ENCODE measurements around the gene KCNH4.
A peak's percentile ranks its signal among the peaks of the same experiment; 100 is the strongest.

KCNH4 gene

GRCh38 chr17:42201458-42201772, 20.5 kb upstream of the KCNH4 start:
- Mint-ChIP-seq H3K36me3 (peaks cover 44% of the 10 kb centered on the region), H3K27ac (peak overlapping the region; percentile 42)

DNA sequence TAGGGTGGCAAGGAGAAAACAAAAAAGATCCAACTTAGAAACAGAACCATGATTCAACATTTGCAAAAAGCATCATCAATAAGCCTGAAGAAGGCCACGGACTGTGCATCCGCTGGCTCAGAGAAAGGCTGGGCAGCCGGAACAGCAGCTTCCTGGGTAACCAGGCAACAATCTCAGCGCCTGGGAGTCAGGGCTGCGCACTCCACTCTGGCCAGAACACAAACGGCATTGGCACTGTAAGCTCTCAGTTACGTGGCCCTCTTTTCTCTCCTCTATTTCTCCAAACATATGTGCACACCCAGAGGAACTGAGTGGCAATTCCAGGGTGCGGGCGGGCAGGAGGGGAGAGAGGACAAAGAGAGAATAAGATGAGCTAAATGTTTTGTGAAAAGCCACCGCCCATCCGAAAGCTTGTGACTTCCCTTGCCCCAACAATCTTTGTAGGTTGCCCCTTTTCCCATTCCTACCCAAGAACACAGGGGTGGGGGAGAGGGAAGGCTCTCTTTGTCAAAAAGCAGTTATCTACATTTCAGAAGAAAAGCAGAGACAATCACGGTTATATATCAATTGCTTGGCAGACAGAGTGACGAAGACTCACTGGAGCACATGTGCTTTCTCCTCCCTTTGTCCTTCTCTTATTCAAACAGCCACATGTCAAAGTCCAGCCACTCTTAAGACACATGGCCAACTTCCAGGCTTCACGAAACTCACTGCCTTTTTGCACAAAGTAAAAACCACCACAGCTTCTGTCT, 19.9 kb upstream of the KCNH4 start:
- Mint-ChIP-seq H3K4me1 (peaks cover 21% of the 10 kb centered on the region), H3K27me3 (no peaks in the 10 kb centered on the region), H3K9me3 (no peaks in the 10 kb centered on the region), H3K27ac (peak overlapping the region; percentile 87), H3K36me3 (peaks cover 38% of the 10 kb centered on the region), H3K4me3 (no peak overlapping the region)
- ATAC-seq = no peak

More at GRCh38 chr17:42201458-42201772, 20.5 kb upstream of the KCNH4 start:
- peaks cover 21% of the 10 kb centered on the region for H3K4me1 Mint-ChIP-seq
- ATAC-seq = no peak
- H3K4me3 Mint-ChIP-seq = no peak overlapping the region
- H3K27me3 Mint-ChIP-seq = no peaks in the 10 kb centered on the region
- no peaks in the 10 kb centered on the region for H3K9me3 Mint-ChIP-seq

DNA sequence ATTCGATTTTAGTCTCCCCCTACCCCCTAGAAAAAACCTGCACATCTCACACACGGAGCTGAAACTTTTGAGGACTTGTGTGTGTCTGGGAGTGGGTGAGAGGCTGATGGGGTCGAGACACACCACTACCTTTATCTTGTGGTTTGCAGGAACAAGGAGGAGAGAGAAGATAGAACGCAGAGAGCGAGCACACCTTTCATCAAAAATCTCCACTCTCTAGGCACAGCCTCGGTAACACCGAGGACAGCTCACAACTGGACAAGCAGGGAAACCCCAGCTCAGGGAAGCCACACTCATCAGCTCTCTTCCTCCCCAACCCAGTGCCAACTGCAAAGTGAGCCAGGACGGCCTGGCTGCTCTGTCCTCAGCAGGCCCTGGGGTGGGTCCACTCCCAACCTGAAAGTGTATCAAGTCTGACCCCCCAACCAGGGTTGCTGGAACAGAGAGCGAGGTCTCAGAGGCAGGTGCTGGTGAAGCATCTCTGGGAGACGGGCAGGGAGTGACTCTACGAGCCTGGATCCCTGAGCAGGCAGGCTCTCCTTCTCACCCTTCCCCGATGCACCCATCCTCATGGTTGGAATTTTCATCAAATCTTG, 18.6 kb upstream of the KCNH4 start:
- Mint-ChIP-seq H3K9me3 (no peaks in the 10 kb centered on the region), H3K27ac (peak overlapping the region; percentile 87)
- peak; percentile 38 for ATAC-seq

DNA sequence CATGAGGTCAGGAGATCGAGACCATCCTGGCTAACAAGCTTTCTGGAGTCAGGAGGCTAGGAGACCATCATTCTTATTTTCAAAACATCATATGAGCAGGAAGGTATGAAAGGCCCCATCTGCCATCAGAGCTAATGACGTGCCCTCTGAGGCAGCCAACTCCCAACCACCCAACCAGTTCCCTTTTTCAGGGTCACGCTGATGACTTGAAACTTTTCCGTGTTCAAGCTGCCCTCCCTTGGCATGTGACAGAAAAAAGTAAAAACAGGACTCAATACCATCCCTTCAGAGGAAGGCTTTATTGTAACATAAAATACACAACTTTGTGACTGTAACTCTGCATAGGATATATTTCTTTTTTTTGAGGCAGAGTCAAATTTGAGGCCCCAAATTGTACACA, 18.0 kb upstream of the KCNH4 start:
- H3K36me3 Mint-ChIP-seq = peaks cover 26% of the 10 kb centered on the region
- ATAC-seq = peak; percentile 85
- no peaks in the 10 kb centered on the region for H3K9me3 Mint-ChIP-seq
- no peak overlapping the region for H3K4me3 Mint-ChIP-seq
- peak overlapping the region; percentile 87 for H3K27ac Mint-ChIP-seq
- H3K27me3 Mint-ChIP-seq = no peaks in the 10 kb centered on the region
- H3K4me1 Mint-ChIP-seq = peaks cover 29% of the 10 kb centered on the region

More for the DNA sequence above, 18.6 kb upstream of the KCNH4 start:
- H3K4me3 Mint-ChIP-seq = no peak overlapping the region
- H3K36me3 Mint-ChIP-seq = peaks cover 30% of the 10 kb centered on the region
- no peaks in the 10 kb centered on the region for H3K27me3 Mint-ChIP-seq
- peaks cover 23% of the 10 kb centered on the region for H3K4me1 Mint-ChIP-seq

DNA sequence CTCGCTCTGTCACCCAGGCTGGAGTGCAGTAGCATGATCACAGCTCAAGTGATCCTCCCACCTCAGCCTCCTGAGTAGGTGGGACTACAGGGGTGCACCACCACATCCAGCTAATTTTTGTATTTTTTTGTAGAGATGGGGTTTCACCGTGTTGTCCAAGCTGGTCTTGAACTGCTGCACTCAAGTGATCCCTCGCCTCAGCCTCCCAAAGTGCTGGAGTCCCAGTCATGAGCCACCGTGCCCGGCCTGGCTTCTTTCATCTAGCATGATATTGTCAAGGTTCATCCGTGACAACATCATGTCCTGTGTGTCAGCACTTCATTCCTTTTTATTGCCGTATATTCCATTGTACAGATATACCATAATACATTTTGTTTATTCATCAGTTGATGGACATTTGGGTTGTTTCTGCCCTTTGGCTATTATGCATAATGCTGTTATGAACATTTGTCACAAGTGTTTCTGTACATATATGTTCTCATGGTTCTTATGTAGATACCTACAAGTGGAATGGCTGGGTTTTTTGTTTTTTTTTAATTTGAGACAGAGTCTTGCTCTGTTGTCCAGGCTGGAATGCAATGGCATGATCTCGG, 16.7 kb upstream of the KCNH4 start:
- no peaks in the 10 kb centered on the region for H3K27me3 Mint-ChIP-seq
- H3K4me1 Mint-ChIP-seq = peaks cover 42% of the 10 kb centered on the region
- H3K9me3 Mint-ChIP-seq = no peaks in the 10 kb centered on the region
- H3K4me3 Mint-ChIP-seq = no peak overlapping the region
- no peak overlapping the region for H3K27ac Mint-ChIP-seq
- peaks cover 15% of the 10 kb centered on the region for H3K36me3 Mint-ChIP-seq
- no peak for ATAC-seq

DNA sequence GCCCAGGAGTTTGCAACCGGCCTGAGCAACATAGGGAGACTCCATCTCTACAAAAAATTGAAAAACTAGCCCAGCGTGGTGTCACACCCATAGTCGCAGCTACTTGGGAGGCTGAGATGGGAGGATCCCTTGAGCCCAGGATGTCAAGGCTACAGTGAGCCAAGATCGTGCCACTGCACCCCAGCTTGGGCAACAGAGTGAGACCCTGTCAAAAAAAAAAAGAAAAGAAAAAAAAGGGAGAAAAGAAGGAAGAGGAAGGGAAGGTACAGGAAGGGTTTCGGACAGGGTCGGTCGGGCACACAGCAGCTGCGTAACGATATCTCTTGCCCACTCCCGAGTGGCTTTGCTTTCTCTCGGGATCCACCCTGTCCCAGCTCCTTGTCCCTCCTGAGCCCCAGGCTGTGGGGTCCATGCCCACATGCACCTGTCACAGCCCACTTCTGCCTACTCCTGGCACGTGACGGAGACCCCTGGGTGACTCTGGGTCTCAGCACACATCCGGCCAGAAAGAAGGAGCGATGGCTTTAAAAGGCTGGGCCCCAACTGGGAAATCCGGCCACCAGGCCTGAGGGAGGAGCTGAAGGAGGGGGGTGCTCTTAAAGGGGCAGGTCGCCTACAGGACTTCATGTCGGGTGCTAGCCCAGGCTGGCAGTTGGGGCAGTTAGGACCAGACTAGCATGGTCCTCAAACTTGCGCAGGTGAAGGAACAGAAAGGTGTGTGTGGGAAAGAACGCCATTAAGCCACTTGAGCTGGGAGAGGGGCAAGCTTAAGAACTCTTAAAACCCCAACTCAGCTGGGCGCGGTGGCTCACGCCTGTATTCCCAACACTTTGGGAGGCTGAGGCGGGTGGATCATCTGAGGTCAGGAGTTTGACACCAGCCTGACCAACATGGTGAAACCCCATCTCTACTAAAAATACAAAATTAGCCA, 13.3 kb upstream of the KCNH4 start, which contains the start of gene GHDC:
TSS of gene GHDC (minus strand) at position 526 of the 931 bp plus-strand sequence. CDS start 913 bp downstream, outside the sequence.
- H3K4me1 Mint-ChIP-seq = peaks cover 45% of the 10 kb centered on the region
- peak; percentile 95 for ATAC-seq
- H3K36me3 Mint-ChIP-seq = peaks cover 5% of the 10 kb centered on the region
- H3K27ac Mint-ChIP-seq = peak within 1 kb of the TSS; percentile 93
- no peaks in the 10 kb centered on the region for H3K9me3 Mint-ChIP-seq
- no peaks in the 10 kb centered on the region for H3K27me3 Mint-ChIP-seq
- H3K4me3 Mint-ChIP-seq = peak within 1 kb of the TSS; percentile 98

DNA sequence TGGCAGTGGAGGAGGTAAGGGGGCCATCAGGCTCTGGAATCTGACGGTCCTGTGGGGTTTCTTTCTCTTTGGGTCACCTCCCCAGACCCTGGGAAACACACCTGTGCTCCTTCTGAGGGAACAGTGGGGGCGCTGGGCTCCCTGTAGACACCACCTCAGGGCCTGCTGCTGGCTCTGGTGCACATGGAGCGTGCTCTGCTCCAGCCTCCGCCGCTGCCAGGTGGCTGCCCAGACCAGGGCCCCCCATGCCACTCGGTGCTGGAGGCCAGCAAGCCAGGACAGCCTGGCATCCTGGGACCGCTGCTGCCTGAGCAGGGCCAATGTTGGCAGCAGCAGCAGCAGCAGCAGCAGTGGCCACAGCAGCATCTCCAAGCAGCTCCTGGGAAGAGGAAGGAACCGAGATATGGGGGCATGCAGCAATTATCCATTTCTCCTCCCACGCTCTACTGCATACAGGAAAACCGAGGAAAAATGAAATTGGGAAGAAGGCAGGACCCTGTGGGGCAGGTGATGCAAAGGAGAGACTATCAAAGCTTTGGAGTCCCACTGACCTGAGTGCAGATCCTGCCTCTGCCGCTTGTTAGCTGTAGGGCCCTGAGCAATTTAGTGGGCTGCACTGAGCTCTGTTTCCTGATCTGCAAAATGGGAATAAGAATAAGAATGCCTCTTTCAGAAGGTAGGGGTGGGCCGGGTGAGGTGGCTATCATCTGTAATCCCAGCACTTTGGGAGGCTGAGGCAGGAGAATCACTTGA, 12.4 kb upstream of the KCNH4 start:
- Mint-ChIP-seq H3K9me3 (no peaks in the 10 kb centered on the region), H3K27ac (peak overlapping the region; percentile 93), H3K36me3 (peaks cover 5% of the 10 kb centered on the region), H3K27me3 (no peaks in the 10 kb centered on the region), H3K4me1 (peaks cover 36% of the 10 kb centered on the region), H3K4me3 (peak overlapping the region; percentile 98)
- no peak for ATAC-seq

- peaks cover 33% of the 10 kb centered on the region for H3K4me1 Mint-ChIP-seq
- no peaks in the 10 kb centered on the region for H3K9me3 Mint-ChIP-seq
- peaks cover 5% of the 10 kb centered on the region for H3K36me3 Mint-ChIP-seq
- no peak for ATAC-seq
- peak overlapping the region; percentile 93 for H3K27ac Mint-ChIP-seq
- H3K27me3 Mint-ChIP-seq = no peaks in the 10 kb centered on the region
- H3K4me3 Mint-ChIP-seq = peak overlapping the region; percentile 98
These were observed 11.5 kb upstream of the KCNH4 start for GRCh38 chr17:42192189-42193126.

DNA sequence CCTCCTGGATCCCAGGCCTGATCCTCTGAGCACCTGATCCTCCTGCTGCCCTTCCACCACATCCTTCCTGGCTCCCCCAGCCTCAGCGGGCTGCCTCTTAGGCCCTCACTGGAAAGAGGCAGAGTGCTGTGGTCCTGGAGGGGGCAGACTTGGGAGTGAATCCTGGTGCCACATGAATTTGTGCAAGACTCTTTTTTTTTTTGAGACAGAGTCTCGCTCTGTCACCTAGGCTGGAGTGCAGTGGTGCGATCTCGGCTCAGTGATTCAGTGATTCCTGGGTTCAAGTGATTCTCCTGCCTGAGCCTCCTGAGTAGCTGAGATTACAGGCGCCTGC, 10.3 kb upstream of the KCNH4 start:
- H3K4me1 Mint-ChIP-seq = peaks cover 31% of the 10 kb centered on the region
- ATAC-seq = no peak
- no peaks in the 10 kb centered on the region for H3K27me3 Mint-ChIP-seq
- H3K9me3 Mint-ChIP-seq = no peaks in the 10 kb centered on the region
- H3K36me3 Mint-ChIP-seq = peaks cover 5% of the 10 kb centered on the region
- H3K27ac Mint-ChIP-seq = no peak overlapping the region
- H3K4me3 Mint-ChIP-seq = no peak overlapping the region

- Mint-ChIP-seq H3K4me3 (no peak overlapping the region), H3K9me3 (no peaks in the 10 kb centered on the region), H3K27ac (no peak overlapping the region), H3K27me3 (no peaks in the 10 kb centered on the region), H3K36me3 (peaks cover 5% of the 10 kb centered on the region), H3K4me1 (peaks cover 31% of the 10 kb centered on the region)
- no peak for ATAC-seq
These were observed 9.7 kb upstream of the KCNH4 start for GRCh38 chr17:42190491-42191274.

GRCh38 chr17:42189651-42189965, 8.7 kb upstream of the KCNH4 start:
- no peaks in the 10 kb centered on the region for H3K9me3 Mint-ChIP-seq
- peaks cover 5% of the 10 kb centered on the region for H3K36me3 Mint-ChIP-seq
- no peak overlapping the region for H3K4me3 Mint-ChIP-seq
- no peak for ATAC-seq
- H3K27me3 Mint-ChIP-seq = no peaks in the 10 kb centered on the region
- no peak overlapping the region for H3K27ac Mint-ChIP-seq
- H3K4me1 Mint-ChIP-seq = peaks cover 36% of the 10 kb centered on the region

GRCh38 chr17:42188749-42189650, 8.1 kb upstream of the KCNH4 start:
- no peak for ATAC-seq
- Mint-ChIP-seq H3K36me3 (peaks cover 5% of the 10 kb centered on the region), H3K4me3 (no peak overlapping the region), H3K27ac (no peak overlapping the region), H3K4me1 (peaks cover 34% of the 10 kb centered on the region), H3K9me3 (no peaks in the 10 kb centered on the region), H3K27me3 (no peaks in the 10 kb centered on the region)
